MM.1S (cell line): ENCODE results near the gene GBP4.

Experiments
- CTCF ChIP-seq: fragments of 300-600 bp; sonication (generic); IDR thresholded peaks from 2 replicates; pipeline ENCODE4 v1.5.1; 2016; ENCODE audit warnings: antibody characterized with exemption, low read length, mixed read lengths
- EZH2phosphoT487 ChIP-seq: fragments of 300-600 bp; sonication (generic); IDR thresholded peaks from 2 replicates; pipeline ENCODE4 v1.6.1; 2018; ENCODE audit warnings: antibody characterized with exemption, low read length

DNA sequence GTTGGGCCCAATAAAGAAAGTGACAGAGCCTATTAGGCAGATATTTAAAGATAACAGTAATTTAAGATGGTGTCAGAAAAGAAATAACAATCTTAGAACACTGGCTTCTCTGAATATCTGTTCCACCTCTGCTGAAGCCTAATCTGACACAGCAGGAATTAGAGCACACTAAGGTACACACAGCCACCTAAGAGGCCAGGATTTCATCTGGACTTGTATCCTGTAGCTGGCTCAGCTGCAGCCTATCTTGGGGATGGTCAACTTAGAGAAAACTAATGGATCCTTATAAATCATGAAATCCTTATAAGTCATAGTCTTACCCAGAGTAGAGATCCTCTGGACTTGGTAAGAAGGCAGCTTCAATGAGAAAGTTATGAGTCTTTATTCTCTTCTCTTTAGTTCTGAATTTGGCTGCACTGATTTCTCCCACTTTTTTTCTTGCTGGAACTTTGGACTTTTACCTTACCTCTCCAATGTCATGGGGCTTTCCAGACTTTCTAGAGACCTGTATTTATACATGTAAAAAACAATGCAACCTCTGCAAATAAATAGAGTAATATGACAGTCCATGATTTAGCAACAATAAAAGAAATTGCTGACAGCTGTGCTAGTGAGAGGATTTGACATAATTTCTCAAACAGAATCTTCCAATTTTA is 23.0 kb downstream of the GBP4 start, which contains the start of gene GBP7:
- TF ChIP-seq CTCF = no peak
- TF ChIP-seq EZH2phosphoT487 = no peak
